SK-N-SH (cell line): ENCODE measurements around the gene SAMD4A.
A peak's percentile ranks its signal among the peaks of the same experiment; 100 is the strongest.

Experiments used
- CTCF ChIP-seq: fragments of 200-600 bp; sonication (generic); IDR thresholded peaks from 2 replicates; pipeline ENCODE4 v1.6.1; 2017; ENCODE audit warnings: antibody characterized with exemption, mild to moderate bottlenecking, moderate library complexity
- FOSL2 ChIP-seq: IDR thresholded peaks from 2 replicates; pipeline ENCODE4 v1.4.0; 2012; ENCODE audit warnings: low read depth, mild to moderate bottlenecking, moderate library complexity, borderline replicate concordance
- FOXM1 ChIP-seq: IDR thresholded peaks from 2 replicates; pipeline ENCODE4 v1.4.0; 2012; ENCODE audit warnings: low read depth, mild to moderate bottlenecking
- MXI1 ChIP-seq: IDR thresholded peaks from 2 replicates; pipeline ENCODE4 v1.6.1; 2012; ENCODE audit warnings: mild to moderate bottlenecking, low read depth, low read length, improper control_type of control experiment
- POLR2AphosphoS5 ChIP-seq: IDR thresholded peaks from 2 replicates; pipeline ENCODE4 v1.6.1; 2012; ENCODE audit warnings: low read depth, low read length
- TAF1 ChIP-seq: IDR thresholded peaks from 2 replicates; pipeline ENCODE4 v1.6.1; 2012; ENCODE audit warnings: low read depth, mild to moderate bottlenecking, low read length, moderate library complexity, borderline replicate concordance

DNA sequence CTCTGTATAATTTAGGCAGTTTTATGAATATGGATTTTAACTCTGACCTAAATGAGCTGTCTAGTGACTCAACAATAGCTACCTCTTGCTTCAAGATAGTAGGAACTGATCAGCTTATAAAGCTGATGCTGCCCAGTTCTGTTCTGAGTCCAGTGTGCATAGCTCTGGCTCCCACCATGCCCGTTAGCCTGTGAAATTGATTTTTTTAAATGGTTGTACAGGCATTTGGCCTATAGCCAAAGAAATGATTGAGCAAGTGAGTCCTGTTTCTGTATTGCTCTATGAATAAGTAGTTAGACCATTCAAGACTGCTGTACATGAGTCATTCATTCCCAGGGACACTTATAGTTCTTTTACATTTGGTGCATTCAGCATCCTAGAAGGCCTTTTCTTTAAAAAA is 36.4 kb downstream of the SAMD4A start:
- TF ChIP-seq TAF1 (no peak), MXI1 (no peak), CTCF (no peak), FOXM1 (no peak), POLR2AphosphoS5 (no peak), FOSL2 (peak; percentile 70)
